GM18502 (cell line): ENCODE data around the gene GRK4.
"Not testable (repeated sequence)": the region's sequence is repeated elsewhere in the genome, so short reads cannot be mapped to it uniquely, and the experiment has no call there.

Experiments used
- ATAC-seq: cut with Tn5 transposase; IDR thresholded peaks from one replicate; pipeline ENCODE4 v1.9.1; 2021; ENCODE audit warnings: mild to moderate bottlenecking; ENCODE audit not compliant: unreplicated experiment, poor library complexity

Gene GRK4

GRCh38 chr4:2954358-2955185 lies 8.8 kb upstream of the GRK4 start:
- ATAC-seq, result peak; percentile 69

- ATAC-seq, result not testable (repeated sequence)
These were observed 8.0 kb upstream of the GRK4 start for GRCh38 chr4:2955186-2956044.

- ATAC-seq, result no peak
These were observed 4.9 kb upstream of the GRK4 start for GRCh38 chr4:2958446-2958845.

- ATAC-seq, result not testable (repeated sequence)
These were observed 2.9 kb upstream of the GRK4 start for GRCh38 chr4:2960450-2960849.

- no peak for ATAC-seq
These were observed 2.0 kb upstream of the GRK4 start for GRCh38 chr4:2961421-2961810.

- no peak for ATAC-seq
These were observed 1.4 kb upstream of the GRK4 start for GRCh38 chr4:2961811-2962441.

- peak; percentile 31 for ATAC-seq
These were observed 677 bp upstream of the GRK4 start for GRCh38 chr4:2962614-2963174.

- no peak for ATAC-seq
These were observed 648 bp downstream of the GRK4 start for GRCh38 chr4:2963966-2964471.

GRCh38 chr4:2964706-2965258 lies 1.4 kb downstream of the GRK4 start:
- no peak for ATAC-seq

GRCh38 chr4:2965262-2965661 lies 1.9 kb downstream of the GRK4 start:
- no peak for ATAC-seq

GRCh38 chr4:2968381-2968780 lies 5.0 kb downstream of the GRK4 start:
- ATAC-seq, result no peak

- ATAC-seq, result no peak
These were observed 7.9 kb downstream of the GRK4 start for GRCh38 chr4:2971275-2971674.

- no peak for ATAC-seq
These were observed 14.1 kb downstream of the GRK4 start for GRCh38 chr4:2977211-2978088.

GRCh38 chr4:2981256-2981819 lies 18.0 kb downstream of the GRK4 start:
- ATAC-seq, result no peak

GRCh38 chr4:2982012-2982411 lies 18.6 kb downstream of the GRK4 start:
- ATAC-seq, result no peak

- ATAC-seq, result not testable (repeated sequence)
These were observed 20.3 kb downstream of the GRK4 start for GRCh38 chr4:2983715-2984114.

- ATAC-seq, result no peak
These were observed 27.9 kb downstream of the GRK4 start for GRCh38 chr4:2991243-2991642.

- no peak for ATAC-seq
These were observed 31.5 kb downstream of the GRK4 start for GRCh38 chr4:2994917-2995316.
